ENCODE measurements around the gene B3GNT5.

DNA sequence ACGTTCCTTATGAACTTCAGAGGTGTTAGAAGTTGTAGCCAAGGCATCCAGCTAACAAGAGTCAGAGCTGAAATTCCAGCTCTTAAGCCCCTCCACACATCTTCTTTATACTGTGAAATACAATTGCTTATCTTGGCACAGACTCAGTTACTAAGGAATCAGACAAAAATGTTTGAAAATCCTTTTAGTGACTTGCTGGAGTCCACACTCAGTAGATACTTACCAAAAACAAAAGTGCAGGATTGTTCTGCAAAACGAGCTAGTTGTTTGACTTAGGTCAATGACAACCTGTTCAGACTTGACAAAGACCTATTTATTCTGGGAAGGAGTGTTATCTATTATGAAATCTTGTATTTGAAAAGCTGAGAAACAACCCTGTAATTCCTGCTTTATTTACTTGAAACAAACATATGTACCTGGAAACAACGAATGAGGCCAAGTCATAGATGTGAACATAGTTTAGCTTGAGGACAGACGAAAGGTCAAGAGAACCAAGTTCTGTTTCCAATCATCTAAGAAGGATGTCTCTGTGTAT lies 38.5 kb downstream of the B3GNT5 start:
- TF ChIP-seq, protein P1, sequence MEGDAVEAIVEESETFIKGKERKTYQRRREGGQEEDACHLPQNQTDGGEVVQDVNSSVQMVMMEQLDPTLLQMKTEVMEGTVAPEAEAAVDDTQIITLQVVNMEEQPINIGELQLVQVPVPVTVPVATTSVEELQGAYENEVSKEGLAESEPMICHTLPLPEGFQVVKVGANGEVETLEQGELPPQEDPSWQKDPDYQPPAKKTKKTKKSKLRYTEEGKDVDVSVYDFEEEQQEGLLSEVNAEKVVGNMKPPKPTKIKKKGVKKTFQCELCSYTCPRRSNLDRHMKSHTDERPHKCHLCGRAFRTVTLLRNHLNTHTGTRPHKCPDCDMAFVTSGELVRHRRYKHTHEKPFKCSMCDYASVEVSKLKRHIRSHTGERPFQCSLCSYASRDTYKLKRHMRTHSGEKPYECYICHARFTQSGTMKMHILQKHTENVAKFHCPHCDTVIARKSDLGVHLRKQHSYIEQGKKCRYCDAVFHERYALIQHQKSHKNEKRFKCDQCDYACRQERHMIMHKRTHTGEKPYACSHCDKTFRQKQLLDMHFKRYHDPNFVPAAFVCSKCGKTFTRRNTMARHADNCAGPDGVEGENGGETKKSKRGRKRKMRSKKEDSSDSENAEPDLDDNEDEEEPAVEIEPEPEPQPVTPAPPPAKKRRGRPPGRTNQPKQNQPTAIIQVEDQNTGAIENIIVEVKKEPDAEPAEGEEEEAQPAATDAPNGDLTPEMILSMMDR (conservative IDR thresholded peaks at IDR 0.05 in 1 of 2, IDR thresholded peaks at IDR 0.05 in 1 of 2; ENCODE audit: low read depth in 1 of 2, low read length in 2 of 2) = no peak
- no peak for TF ChIP-seq EZH2 (IDR thresholded peaks at IDR 0.05; ENCODE audit: low read length, missing control alignments)

Data from fibroblast of lung (primary cell).